ENCODE measurements around the gene KBTBD6. TPM values are rescaled to one million over a fixed set of nuclear protein-coding genes. Genes with fewer than 3 reads are reported as not detected.

KBTBD6 gene
- total and polyA plus RNA-seq, 2 of the 13 experiments (the other 11 are each of a cell fraction or from before 2014, with no cell fraction given) = 4.4 to 12.0 TPM

GRCh38 chr13:41182231-41182630, 49.6 kb upstream of the KBTBD6 start:
- H2AFZ ChIP-seq (ENCODE audit: low read length) = no peak overlapping the region
- no peaks in the 10 kb centered on the region for H3K36me3 ChIP-seq (replicated peaks in 1 of 2; ENCODE audit: control insufficient read depth in 1 of 2, insufficient read depth in 2 of 2, low read length in 2 of 2)
- no peaks in the 10 kb centered on the region for H3K9me3 ChIP-seq (ENCODE audit: low read length)
- TF ChIP-seq REL (CRISPR knock-in tag; conservative IDR thresholded peaks at IDR 0.05) (no peak), TRIM22 (IDR thresholded peaks at IDR 0.05) (no peak), ZFP62 (CRISPR knock-in tag; IDR thresholded peaks at IDR 0.05) (no peak)
- BruUV-seq (replicated peaks) = no TSS peak
- in situ Hi-C loops (cut with HindIII; ENCODE audit: extremely low pct_ligation_motif_present, low pct_unique_long_range_greater_than_20kb) (no loop called here), intact Hi-C loops (cut with micrococcal nuclease; ENCODE audit: unreplicated experiment) (no loop called here)
- H3K4me2 ChIP-seq (ENCODE audit: low read depth, low read length) = no peak overlapping the region
- CTCF ChIA-PET (ENCODE audit: low intra/inter-chr PET ratio, low total read pairs) = no interaction called here
- no peak for ATAC-seq
- H3K27ac ChIP-seq (ENCODE audit: extremely low read length, insufficient read depth, low read length) = no peak overlapping the region
- no peaks in the 10 kb centered on the region for H3K27me3 ChIP-seq (ENCODE audit: control insufficient read depth in 1 of 2, insufficient read depth in 2 of 2, low read length in 2 of 2)
- FAIRE-seq = no peak
- H3K4me3 ChIP-seq (replicated peaks in 1 of 3; ENCODE audit: insufficient read depth in 1 of 3, low read depth in 2 of 3, low read length in 3 of 3) = no peak overlapping the region
- no peak overlapping the region for H3K9ac ChIP-seq (ENCODE audit: insufficient read depth, low read depth, low read length)
- peaks cover 30% of the 10 kb centered on the region for H3K4me1 ChIP-seq (ENCODE audit: insufficient read depth, low read length)
- DNase-seq (ENCODE audit: low spot score) = no peak
- POLR2A ChIA-PET = no interaction called here
- no peaks in the 10 kb centered on the region for H4K20me1 ChIP-seq (ENCODE audit: insufficient read depth, low read length)
- no peaks in the 10 kb centered on the region for H3K79me2 ChIP-seq (ENCODE audit: insufficient read depth, low read length)

- intact Hi-C loops (cut with micrococcal nuclease; ENCODE audit: unreplicated experiment) (no loop called here), in situ Hi-C loops (cut with HindIII; ENCODE audit: extremely low pct_ligation_motif_present, low pct_unique_long_range_greater_than_20kb) (no loop called here)
- H3K36me3 ChIP-seq (replicated peaks in 1 of 2; ENCODE audit: control insufficient read depth in 1 of 2, insufficient read depth in 2 of 2, low read length in 2 of 2) = no peaks in the 10 kb centered on the region
- no peaks in the 10 kb centered on the region for H3K27me3 ChIP-seq (ENCODE audit: control insufficient read depth in 1 of 2, insufficient read depth in 2 of 2, low read length in 2 of 2)
- DNase-seq (ENCODE audit: low spot score) = no peak
- no peak overlapping the region for H3K9ac ChIP-seq (ENCODE audit: insufficient read depth, low read depth, low read length)
- H3K4me3 ChIP-seq (replicated peaks in 1 of 3; ENCODE audit: insufficient read depth in 1 of 3, low read depth in 2 of 3, low read length in 3 of 3) = no peak overlapping the region
- TF ChIP-seq MAFF (IDR thresholded peaks at IDR 0.05; ENCODE audit: low read depth, low read length) (peak; percentile 60), NFE2L2 (IDR thresholded peaks at IDR 0.05; ENCODE audit: low read length) (peak; percentile 92), ZC3H4 (CRISPR knock-in tag; IDR thresholded peaks at IDR 0.05; ENCODE audit: borderline replicate concordance) (no peak), MAFK (conservative IDR thresholded peaks at IDR 0.05 in 1 of 2, IDR thresholded peaks at IDR 0.05 in 1 of 2; ENCODE audit: low read length in 2 of 2) (peak; percentile 78 to 79), NFE2 (CRISPR knock-in tag; IDR thresholded peaks at IDR 0.05) (peak; percentile 71; the same call in 1 of the 2 replicates)
- TF ChIP-seq, protein P1, sequence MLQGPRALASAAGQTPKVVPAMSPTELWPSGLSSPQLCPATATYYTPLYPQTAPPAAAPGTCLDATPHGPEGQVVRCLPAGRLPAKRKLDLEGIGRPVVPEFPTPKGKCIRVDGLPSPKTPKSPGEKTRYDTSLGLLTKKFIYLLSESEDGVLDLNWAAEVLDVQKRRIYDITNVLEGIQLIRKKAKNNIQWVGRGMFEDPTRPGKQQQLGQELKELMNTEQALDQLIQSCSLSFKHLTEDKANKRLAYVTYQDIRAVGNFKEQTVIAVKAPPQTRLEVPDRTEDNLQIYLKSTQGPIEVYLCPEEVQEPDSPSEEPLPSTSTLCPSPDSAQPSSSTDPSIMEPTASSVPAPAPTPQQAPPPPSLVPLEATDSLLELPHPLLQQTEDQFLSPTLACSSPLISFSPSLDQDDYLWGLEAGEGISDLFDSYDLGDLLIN (CRISPR knock-in tag; IDR thresholded peaks at IDR 0.05; ENCODE audit: borderline replicate concordance) = no peak
- 86% methylated on average over 4 of the region's 4 CpGs for WGBS (ENCODE audit: low lambda C conversion rate)
- H3K4me2 ChIP-seq (ENCODE audit: low read depth, low read length) = no peak overlapping the region
- BruUV-seq (replicated peaks) = no TSS peak
- CTCF ChIA-PET (ENCODE audit: low intra/inter-chr PET ratio, low total read pairs) = no interaction called here
- peaks cover 17% of the 10 kb centered on the region for H3K4me1 ChIP-seq (ENCODE audit: insufficient read depth, low read length)
- no peak overlapping the region for H2AFZ ChIP-seq (ENCODE audit: low read length)
- no peak for ATAC-seq
- peaks cover 3% of the 10 kb centered on the region for H3K9me3 ChIP-seq (ENCODE audit: low read length)
- no peaks in the 10 kb centered on the region for H4K20me1 ChIP-seq (ENCODE audit: insufficient read depth, low read length)
- no peaks in the 10 kb centered on the region for H3K79me2 ChIP-seq (ENCODE audit: insufficient read depth, low read length)
- peak; percentile 34 for FAIRE-seq
- POLR2A ChIA-PET = interaction anchor here (1.0 kb wide), 1 partner anchor 15 kb away, joined by 3 read pairs; the partner anchor contains the start of gene KBTBD7
- no peak overlapping the region for H3K27ac ChIP-seq (ENCODE audit: extremely low read length, insufficient read depth, low read length)
Measured at GRCh38 chr13:41179593-41180250, 47.1 kb upstream of the KBTBD6 start.

Measured in HepG2 (cell line).